PFSK-1 (cell line): ENCODE measurements around the gene ZSCAN22.

Source experiments
- FOXP2 ChIP-seq: optimal IDR thresholded peaks from 2 replicates; pipeline ENCODE3; 2011; ENCODE audit warnings: borderline replicate concordance, control low read depth, inconsistent platforms; ENCODE audit not compliant: insufficient read depth; ENCODE audit errors: extremely low read length, extremely low read depth
- POLR2AphosphoS5 ChIP-seq: IDR thresholded peaks from 2 replicates; pipeline ENCODE4 v1.6.1; 2012; ENCODE audit warnings: low read depth, mild to moderate bottlenecking, control low read depth, low read length, moderate library complexity
- REST ChIP-seq, 2 experiments: IDR thresholded peaks; 2 replicates each; pipeline versions ENCODE4 v1.6.1 to v1.8.0; 2011 to 2012; ENCODE audit warnings: low read depth in 2 of 2, low read length in 2 of 2, control low read depth in 1 of 2, inconsistent platforms in 1 of 2, mild to moderate bottlenecking in 1 of 2, moderate library complexity in 1 of 2; ENCODE audit not compliant: insufficient read depth in 1 of 2
- SIN3A ChIP-seq: IDR thresholded peaks from 2 replicates; pipeline ENCODE4 v1.6.1; 2012; ENCODE audit warnings: mild to moderate bottlenecking, low read length, moderate library complexity, borderline replicate concordance; ENCODE audit not compliant: insufficient read depth
- TAF1 ChIP-seq: IDR thresholded peaks from 2 replicates; pipeline ENCODE4 v1.6.1; 2012; ENCODE audit warnings: low read length, control low read depth, borderline replicate concordance; ENCODE audit not compliant: insufficient read depth

Gene ZSCAN22

DNA sequence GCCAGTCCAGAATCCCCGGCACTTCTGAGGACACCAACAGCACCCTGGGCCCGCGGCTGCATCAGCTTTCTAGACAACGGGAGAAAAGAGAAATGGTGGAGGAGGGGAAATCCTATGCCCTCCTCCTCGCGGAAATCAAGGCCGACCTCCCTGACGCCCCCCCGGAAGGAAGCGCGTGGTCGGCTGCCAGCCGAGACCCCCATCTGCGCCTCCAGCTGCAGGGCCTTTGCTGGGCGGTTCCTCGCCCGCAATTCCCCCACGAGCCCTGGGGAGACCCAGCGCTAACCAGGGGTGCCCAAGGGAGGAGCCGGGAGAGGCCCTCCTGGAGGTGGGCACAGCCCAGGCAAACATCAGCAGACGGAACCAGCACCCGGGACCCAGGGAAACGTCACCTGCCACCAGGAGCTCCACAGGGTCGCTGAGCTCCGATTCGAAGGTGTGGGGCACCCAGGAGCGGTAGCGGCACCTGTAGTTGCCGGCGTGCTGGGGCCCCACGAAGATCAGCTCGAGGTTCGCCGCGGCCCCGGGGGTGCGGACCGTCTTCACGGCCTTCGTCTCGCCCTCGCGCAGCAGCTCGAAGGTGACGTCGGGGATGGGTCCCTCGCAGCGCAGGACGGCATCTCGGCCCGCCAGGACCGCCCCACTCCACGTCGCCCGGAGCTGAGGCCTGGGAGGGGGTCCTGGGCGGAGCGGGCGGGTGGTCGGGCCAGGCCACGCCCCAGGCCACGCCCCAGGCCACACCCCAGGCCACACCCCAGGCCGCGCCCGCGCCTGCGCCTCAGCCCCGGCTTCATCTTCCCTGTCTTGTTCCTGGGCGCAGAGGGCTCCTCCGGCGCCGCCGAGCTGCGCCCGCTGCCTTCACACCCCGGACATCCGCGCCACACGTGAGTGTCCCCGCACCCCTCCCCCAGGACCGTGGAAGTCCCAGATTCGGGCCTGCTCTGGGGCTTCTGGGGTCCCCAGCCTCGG is 20.5 kb downstream of the ZSCAN22 start:
- peak; percentile 67 for TF ChIP-seq POLR2AphosphoS5
- TF ChIP-seq SIN3A: 0 out of 2 replicates have a peak, but pooled peaks have one; percentile 24
- peak; percentile 15 to 18; a peak in 1 of 4 replicates for TF ChIP-seq REST (IDR thresholded peaks at IDR 0.05; ENCODE audit: insufficient read depth in 1 of 2, low read depth in 2 of 2, low read length in 2 of 2)
- no peak for TF ChIP-seq FOXP2
- peak; percentile 47; the same call in 1 of the 2 replicates for TF ChIP-seq TAF1

- TF ChIP-seq TAF1 (no peak), FOXP2 (no peak), REST (IDR thresholded peaks at IDR 0.05; ENCODE audit: insufficient read depth in 1 of 2, low read depth in 2 of 2, low read length in 2 of 2) (no peak)
These were observed 22.8 kb downstream of the ZSCAN22 start for GRCh38 chr19:58349590-58349989.

GRCh38 chr19:58350001-58350861 is 23.4 kb downstream of the ZSCAN22 start:
- no peak for TF ChIP-seq POLR2AphosphoS5

- TF ChIP-seq SIN3A: no peak
- no peak for TF ChIP-seq POLR2AphosphoS5
These were observed 24.2 kb downstream of the ZSCAN22 start for GRCh38 chr19:58350871-58351557.

DNA sequence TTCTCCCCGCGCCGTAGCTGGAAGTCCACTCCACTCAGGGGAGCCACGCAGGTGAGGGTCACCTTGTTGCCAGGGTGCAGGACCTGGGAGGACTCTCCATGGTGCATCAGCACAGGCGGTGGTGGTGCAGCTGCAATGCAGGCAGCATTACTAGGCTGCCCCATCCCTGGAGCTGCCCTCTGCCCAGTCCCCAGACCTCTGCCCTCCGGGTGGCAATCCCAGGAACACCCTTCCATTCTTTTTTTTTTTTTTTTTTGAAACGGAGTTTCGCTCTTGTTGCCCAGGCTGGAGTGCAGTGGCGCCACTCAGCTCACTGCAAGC is 24.7 kb downstream of the ZSCAN22 start:
- TF ChIP-seq SIN3A: no peak
- no peak for TF ChIP-seq TAF1
- no peak for TF ChIP-seq POLR2AphosphoS5
- no peak for TF ChIP-seq FOXP2

- no peak for TF ChIP-seq TAF1
- no peak for TF ChIP-seq FOXP2
- TF ChIP-seq REST (IDR thresholded peaks at IDR 0.05; ENCODE audit: insufficient read depth in 1 of 2, low read depth in 2 of 2, low read length in 2 of 2): no peak
- TF ChIP-seq SIN3A: no peak
- no peak for TF ChIP-seq POLR2AphosphoS5
These were observed 25.4 kb downstream of the ZSCAN22 start for GRCh38 chr19:58351990-58352755.
